ENCODE results near the gene PSMD3.
"Not testable (repeated sequence)": the region's sequence is repeated elsewhere in the genome, so short reads cannot be mapped to it uniquely, and the experiment has no call there.

PSMD3 gene

GRCh38 chr17:40000161-40000560 lies 19.6 kb downstream of the PSMD3 start:
- no peak for DNase-seq

GRCh38 chr17:40001335-40001734 lies 20.7 kb downstream of the PSMD3 start:
- not testable (repeated sequence) for DNase-seq

- no peak for DNase-seq
Measured at GRCh38 chr17:40004072-40004471, 23.5 kb downstream of the PSMD3 start.

DNA sequence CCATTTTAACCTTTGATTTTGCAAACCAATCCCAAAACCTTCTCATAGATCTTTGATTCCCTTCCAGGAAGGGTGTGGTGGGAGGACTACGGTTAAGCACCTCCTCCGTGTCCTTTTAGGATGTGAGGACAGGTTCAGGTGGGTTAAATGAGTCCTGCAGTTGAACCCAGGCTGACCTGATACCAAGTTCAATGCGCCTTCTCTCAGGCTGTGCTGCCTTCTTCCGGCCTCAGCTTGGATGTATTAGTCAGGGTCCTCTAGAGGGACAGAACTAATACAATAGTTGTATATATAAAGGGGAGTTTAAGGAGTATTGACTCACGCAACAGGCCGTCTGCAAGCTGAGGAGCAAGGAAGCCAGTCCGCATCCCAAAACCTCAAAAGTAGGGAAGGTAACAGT lies 24.1 kb downstream of the PSMD3 start:
- DNase-seq: no peak

DNA sequence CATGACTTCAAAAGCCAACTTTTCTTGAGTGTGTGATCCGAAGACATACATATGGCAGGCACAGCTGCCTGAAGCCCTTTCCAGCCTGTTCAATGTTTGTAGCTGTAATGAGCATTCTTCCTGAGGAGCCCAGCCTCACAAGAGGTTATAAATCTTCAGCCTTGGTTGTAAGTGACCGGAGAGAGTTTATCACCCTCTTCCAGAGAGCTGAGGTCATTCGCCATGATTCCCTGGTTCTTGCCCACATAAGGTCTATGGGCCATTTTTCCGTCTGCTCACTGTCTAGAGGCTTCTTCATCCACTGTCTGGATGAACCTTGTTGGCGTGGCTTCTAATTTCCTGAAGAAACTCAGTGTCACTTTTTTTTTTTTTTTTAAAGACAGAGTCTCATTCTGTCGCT lies 24.9 kb downstream of the PSMD3 start:
- no peak for DNase-seq

GRCh38 chr17:40010946-40011500 lies 30.4 kb downstream of the PSMD3 start:
- DNase-seq: not testable (repeated sequence)

DNA sequence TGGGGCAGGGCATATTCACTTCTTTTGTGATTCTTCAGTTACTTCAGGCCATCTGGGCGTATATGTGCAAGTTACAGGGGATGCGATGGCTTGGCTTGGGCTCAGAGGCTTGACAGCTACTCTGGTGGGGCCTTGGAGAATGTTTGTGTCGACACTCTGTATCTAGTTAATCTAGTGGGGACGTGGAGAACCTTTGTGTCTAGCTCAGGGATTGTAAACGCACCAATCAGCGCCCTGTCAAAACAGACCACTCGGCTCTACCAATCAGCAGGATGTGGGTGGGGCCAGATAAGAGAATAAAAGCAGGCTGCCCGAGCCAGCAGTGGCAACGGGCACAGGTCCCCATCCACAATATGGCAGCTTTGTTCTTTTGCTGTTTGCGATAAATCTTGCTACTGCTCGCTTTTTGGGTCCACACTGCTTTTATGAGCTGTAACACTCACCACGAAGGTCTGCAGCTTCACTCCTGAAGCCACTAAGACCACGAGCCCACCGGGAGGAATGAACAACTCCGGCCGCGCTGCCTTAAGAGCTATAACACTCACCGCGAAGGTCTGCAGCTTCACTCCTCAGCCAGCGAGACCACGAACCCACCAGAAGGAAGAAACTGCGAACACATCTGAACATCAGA lies 31.5 kb downstream of the PSMD3 start:
- not testable (repeated sequence) for DNase-seq

DNA sequence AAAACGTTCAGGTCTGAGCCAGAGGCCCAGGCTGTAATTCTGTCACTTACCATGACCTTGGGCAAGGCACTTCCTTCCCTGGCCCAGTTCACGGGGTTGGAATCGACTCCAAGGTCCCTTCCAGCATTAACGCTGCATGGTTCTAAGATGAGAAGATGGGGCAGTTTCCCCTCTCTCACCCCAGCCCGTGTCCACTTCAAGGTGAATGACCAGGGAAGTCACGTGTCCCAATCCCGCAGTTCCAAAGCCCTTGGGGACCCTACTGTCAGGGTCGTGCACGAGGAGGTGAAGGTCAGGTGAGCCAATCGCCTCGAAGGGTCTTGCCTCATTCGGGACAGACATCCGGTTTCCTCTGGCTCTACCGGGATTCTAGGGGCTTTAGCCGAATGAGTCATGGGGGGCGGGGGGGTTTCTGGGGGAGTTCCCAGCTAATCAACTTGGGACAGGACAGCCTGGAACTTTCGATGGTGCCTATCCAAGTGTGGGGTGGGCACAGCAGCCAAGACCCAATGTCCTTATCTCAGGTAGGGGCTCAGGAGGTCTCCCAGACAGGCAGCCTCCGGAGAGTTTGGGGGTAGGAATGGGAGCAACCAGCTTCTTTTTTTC lies 33.9 kb downstream of the PSMD3 start:
- DNase-seq: no peak

GRCh38 chr17:40015005-40015997 lies 34.7 kb downstream of the PSMD3 start, which contains the start of gene CSF3:
Gene CSF3 (plus strand): TSS chr17:40015440. CDS start chr17:40015475, 35 bp downstream.
- DNase-seq: no peak

GRCh38 chr17:40015998-40016985 lies 35.7 kb downstream of the PSMD3 start:
- DNase-seq: no peak

DNA sequence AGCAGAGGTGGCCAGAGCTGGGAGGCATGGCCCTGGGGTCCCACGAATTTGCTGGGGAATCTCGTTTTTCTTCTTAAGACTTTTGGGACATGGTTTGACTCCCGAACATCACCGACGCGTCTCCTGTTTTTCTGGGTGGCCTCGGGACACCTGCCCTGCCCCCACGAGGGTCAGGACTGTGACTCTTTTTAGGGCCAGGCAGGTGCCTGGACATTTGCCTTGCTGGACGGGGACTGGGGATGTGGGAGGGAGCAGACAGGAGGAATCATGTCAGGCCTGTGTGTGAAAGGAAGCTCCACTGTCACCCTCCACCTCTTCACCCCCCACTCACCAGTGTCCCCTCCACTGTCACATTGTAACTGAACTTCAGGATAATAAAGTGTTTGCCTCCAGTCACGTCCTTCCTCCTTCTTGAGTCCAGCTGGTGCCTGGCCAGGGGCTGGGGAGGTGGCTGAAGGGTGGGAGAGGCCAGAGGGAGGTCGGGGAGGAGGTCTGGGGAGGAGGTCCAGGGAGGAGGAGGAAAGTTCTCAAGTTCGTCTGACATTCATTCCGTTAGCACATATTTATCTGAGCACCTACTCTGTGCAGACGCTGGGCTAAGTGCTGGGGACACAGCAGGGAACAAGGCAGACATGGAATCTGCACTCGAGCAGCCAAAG lies 36.9 kb downstream of the PSMD3 start:
- DNase-seq: no peak

DNA sequence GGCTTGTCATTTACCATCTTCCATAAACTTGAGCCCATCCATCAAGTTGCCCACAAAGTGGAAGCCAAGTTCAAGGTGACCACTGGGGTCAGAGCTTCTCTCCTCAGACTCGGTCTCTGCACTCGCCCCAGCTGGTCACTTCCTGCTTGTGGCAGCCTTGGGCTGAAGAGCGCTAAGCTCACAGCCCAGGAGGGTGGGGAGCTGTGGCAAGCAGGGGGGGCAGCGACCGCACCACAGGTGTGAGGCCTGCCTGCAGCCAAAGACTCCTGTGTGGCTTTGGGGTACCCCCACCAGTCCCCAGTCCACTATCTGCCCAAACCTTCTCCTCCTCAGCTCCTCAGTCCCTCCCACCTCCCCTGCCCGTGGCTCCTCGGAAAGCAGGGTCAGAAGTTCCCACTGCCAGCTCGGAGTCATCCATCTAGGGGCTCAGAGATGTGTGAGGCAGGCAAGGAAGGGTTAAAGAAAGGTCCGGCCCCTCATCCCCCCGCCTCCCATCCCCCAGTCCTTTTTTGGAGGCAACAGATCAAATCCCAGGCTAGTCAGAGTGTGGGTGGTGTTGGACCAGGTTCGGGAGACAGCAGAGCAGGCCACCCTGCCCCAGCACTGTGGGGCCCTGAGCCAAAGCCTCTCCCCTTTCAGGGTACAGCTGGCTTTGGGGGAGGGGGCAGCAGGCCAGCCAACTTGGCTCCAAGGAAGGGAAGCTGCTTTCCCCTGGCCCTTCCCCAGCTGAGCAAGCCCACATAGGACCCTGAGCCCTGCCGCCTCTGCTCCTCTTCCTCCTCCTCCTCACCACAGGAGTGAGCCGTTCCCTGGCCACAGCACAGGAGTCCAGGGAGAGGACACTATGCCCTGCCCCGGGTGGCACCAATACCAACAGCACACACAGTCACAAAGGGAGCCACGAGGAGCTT lies 37.9 kb downstream of the PSMD3 start:
- DNase-seq: no peak

GRCh38 chr17:40019140-40019991 lies 38.8 kb downstream of the PSMD3 start:
- DNase-seq: no peak

- no peak for DNase-seq
Measured at GRCh38 chr17:40020146-40020545, 39.5 kb downstream of the PSMD3 start.

GRCh38 chr17:40021451-40021971 lies 40.9 kb downstream of the PSMD3 start:
- no peak for DNase-seq

DNA sequence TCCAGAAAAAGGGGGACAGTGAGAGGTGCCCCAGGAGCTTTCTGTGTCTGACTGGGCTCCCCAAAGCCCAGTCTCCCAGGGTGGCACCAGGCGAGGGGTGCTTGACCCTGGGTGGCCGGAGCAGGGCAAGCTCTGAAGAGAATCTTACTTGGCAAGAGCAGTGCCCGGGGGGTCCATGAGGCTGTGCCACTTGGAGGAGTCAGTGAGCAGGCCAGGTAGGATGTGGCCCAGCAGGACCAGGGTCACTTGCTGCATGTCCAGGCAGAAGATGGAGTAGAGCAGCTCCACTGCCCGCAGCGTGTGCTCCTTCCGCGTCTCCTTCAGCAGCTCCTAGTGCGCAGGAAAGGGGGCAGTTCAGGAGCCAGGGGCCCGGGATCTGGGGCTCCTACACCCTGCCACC lies 41.9 kb downstream of the PSMD3 start:
- no peak for DNase-seq

DNA sequence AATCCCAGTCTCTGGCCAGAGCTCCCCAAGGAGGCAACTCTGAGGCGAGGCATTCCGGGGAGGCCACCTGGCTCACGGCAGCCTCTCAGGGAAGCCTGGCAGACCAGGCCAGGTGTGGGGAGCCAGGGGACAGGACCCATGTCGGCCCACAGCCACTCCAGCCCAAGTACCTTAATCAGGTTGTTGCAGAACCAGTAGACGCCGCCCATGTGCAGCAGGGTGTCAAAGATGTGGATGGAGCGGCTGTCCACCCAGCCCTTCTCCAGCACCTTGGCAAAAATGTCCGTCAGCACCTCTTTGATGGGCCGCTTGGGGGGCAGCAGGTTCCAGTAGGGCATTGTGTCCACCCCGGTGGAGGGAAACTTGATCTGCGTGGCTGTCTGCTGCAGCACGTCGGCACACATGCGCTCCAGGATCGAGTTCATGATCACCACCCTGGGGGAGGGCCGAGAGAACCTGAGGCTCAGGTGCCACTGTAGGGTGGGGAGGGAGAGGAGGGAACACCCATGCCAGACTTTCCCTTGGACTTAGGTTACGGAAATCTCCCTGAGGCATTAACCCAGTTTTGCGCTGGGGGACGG lies 42.4 kb downstream of the PSMD3 start:
- DNase-seq: no peak

- no peak for DNase-seq
Measured at GRCh38 chr17:40023590-40024292, 43.1 kb downstream of the PSMD3 start.

Data from NCI-H1048 (cell line).